ENCODE data around the gene LUZP1. TPM values are rescaled to one million over a fixed set of nuclear protein-coding genes. Genes with fewer than 3 reads are reported as not detected.

Gene LUZP1
- total and polyA plus RNA-seq, 2 donors (not counting 3 experiments of a cell fraction or from before 2014, with no cell fraction given) = 26.3 to 82.4 TPM

DNA sequence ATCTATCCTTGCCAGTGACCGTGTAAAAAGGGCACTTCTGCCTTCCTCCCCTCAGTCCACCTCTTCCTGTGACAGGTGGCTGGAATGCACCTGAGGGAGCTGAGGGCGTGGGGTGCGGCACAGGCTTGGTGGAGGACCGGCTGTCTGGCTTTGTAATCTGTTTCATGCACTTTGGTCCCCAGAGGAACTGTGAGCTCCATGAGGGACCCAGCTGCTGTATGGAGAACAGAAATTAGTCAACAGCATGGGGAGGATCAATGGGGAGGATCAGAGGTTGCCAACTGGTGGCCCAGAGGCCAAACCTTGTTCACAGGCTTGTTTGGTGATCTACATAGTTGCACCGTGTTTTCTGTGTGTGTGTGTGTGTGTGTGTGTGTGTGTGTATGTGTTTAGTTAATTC lies 19.0 kb upstream of the LUZP1 start:
- TF ChIP-seq GATA2 (IDR thresholded peaks at IDR 0.05; ENCODE audit: insufficient read depth, insufficient read length, low read depth, low read length) (no peak), MYC (IDR thresholded peaks at IDR 0.05; ENCODE audit: low read depth, low read length) (no peak), POLR2A (IDR thresholded peaks at IDR 0.05; ENCODE audit: low read depth, low read length) (no peak), POLR2AphosphoS5 (IDR thresholded peaks at IDR 0.05; ENCODE audit: insufficient read depth, low read depth, low read length) (no peak), EZH2 (IDR thresholded peaks at IDR 0.05; ENCODE audit: borderline replicate concordance, low read depth, low read length, severe bottlenecking) (no peak), FOS (IDR thresholded peaks at IDR 0.05; ENCODE audit: borderline replicate concordance, insufficient read depth, low read length) (no peak), JUN (IDR thresholded peaks at IDR 0.05; ENCODE audit: borderline replicate concordance, insufficient read depth, insufficient read length, low read depth) (no peak)
- TF ChIP-seq, protein P1, sequence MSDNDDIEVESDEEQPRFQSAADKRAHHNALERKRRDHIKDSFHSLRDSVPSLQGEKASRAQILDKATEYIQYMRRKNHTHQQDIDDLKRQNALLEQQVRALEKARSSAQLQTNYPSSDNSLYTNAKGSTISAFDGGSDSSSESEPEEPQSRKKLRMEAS (IDR thresholded peaks at IDR 0.05; ENCODE audit: insufficient read depth, insufficient read length) = no peak
- TF ChIP-seq, protein P2, sequence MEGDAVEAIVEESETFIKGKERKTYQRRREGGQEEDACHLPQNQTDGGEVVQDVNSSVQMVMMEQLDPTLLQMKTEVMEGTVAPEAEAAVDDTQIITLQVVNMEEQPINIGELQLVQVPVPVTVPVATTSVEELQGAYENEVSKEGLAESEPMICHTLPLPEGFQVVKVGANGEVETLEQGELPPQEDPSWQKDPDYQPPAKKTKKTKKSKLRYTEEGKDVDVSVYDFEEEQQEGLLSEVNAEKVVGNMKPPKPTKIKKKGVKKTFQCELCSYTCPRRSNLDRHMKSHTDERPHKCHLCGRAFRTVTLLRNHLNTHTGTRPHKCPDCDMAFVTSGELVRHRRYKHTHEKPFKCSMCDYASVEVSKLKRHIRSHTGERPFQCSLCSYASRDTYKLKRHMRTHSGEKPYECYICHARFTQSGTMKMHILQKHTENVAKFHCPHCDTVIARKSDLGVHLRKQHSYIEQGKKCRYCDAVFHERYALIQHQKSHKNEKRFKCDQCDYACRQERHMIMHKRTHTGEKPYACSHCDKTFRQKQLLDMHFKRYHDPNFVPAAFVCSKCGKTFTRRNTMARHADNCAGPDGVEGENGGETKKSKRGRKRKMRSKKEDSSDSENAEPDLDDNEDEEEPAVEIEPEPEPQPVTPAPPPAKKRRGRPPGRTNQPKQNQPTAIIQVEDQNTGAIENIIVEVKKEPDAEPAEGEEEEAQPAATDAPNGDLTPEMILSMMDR (IDR thresholded peaks at IDR 0.05; ENCODE audit: extremely low read depth in 1 of 2, insufficient read depth in 1 of 2, low read depth in 1 of 2, low read length in 2 of 2) = no peak
- FAIRE-seq = no peak
- Histone ChIP-seq H3K4me3 (replicated peaks in 1 of 3; ENCODE audit: insufficient read depth in 1 of 3, low read depth in 1 of 3, low read length in 3 of 3) (no peak overlapping the region), H3K79me2 (ENCODE audit: control insufficient read depth, insufficient read depth, low read length) (no peaks in the 10 kb centered on the region), H3K4me1 (ENCODE audit: control insufficient read depth, extremely low read depth, insufficient read depth, low read length) (peaks cover 10% of the 10 kb centered on the region), H3K9me3 (replicated peaks; ENCODE audit: control insufficient read depth, insufficient read depth, low read length) (no peaks in the 10 kb centered on the region), H3K9ac (replicated peaks; ENCODE audit: extremely low read depth, insufficient read depth, low read length) (no peak overlapping the region), H3K4me2 (ENCODE audit: insufficient read depth, low read length) (no peak overlapping the region), H3K9me1 (replicated peaks; ENCODE audit: control insufficient read depth, extremely low read depth, insufficient read depth, low read length) (no peaks in the 10 kb centered on the region), H3K27me3 (ENCODE audit: control insufficient read depth in 2 of 2, insufficient read depth in 2 of 2, low read length in 2 of 2) (no peaks in the 10 kb centered on the region), H3K27ac (ENCODE audit: insufficient read depth, low read depth, low read length) (no peak overlapping the region), H4K20me1 (replicated peaks; ENCODE audit: control insufficient read depth, extremely low read depth, insufficient read depth, low read length) (no peaks in the 10 kb centered on the region), H2AFZ (ENCODE audit: low read depth, low read length) (no peak overlapping the region), H3K36me3 (ENCODE audit: control insufficient read depth in 2 of 2, extremely low read depth in 1 of 2, insufficient read depth in 2 of 2, low read length in 2 of 2) (no peaks in the 10 kb centered on the region)
- POLR2A ChIA-PET = no interaction called here
- dilution Hi-C loops (cut with MboI; ENCODE audit: extremely low pct_ligation_motif_present, low sequenced_read_pairs) = loop anchor here (10.0 kb wide), 1 partner anchor 93 kb away; no protein-coding TSS in a partner anchor
- no TSS peak for BruUV-seq (replicated peaks)
- intact Hi-C loops (cut with micrococcal nuclease) = no loop called here
- CTCF ChIA-PET = interaction anchor here (8.5 kb wide), 1 partner anchor 95 kb away, joined by 671 read pairs; no protein-coding TSS in a partner anchor
- DNase-seq (ENCODE audit: low read depth, low spot score) = no peak
